SK-N-SH (cell line): Measurements from ENCODE around the gene HS1BP3. TPM values are rescaled to one million over a fixed set of nuclear protein-coding genes. Genes with fewer than 3 reads are reported as not detected.
A peak's percentile ranks its signal among the peaks of the same experiment; 100 is the strongest.

Experiments used
- CTCF ChIA-PET: fragments of 300-600, 350-600 bp; formaldehyde crosslinking; extraction: SDS; loops from one replicate; lab custom pipeline; 2021; lab: Yijun Ruan, JAX
- POLR2A ChIA-PET: fragments of 350-600 bp; sonication (Branson Sonifier 250); formaldehyde crosslinking; extraction: SDS; loops from one replicate; lab custom pipeline; 2020; ENCODE audit warnings: antibody characterized with exemption, inconsistent platforms; lab: Yijun Ruan, JAX
- DNase-seq: peaks from one replicate; pipeline ENCODE4 v3.0.0; 2012
- H2AFZ ChIP-seq: fragments of 200-600 bp; sonication (generic); 2 replicates; pipeline ENCODE4 v1.8.1; 2016; ENCODE audit warnings: antibody characterized with exemption, mild to moderate bottlenecking, low read depth
- H3F3A ChIP-seq: fragments of 200-600 bp; sonication (generic); replicated peaks from 2 replicates; pipeline ENCODE3; 2016; ENCODE audit warnings: antibody characterized with exemption, mild to moderate bottlenecking; ENCODE audit not compliant: insufficient read depth
- H3K27ac ChIP-seq, 2 experiments: fragments of 200-500 bp in 1 of 2; fragments of 200-600 bp in 1 of 2; sonication (Bioruptor generic) in 1 of 2; sonication (generic), shearing (Covaris generic) in 1 of 2; 2 replicates each; pipeline versions ENCODE4 v1.5.1 to v1.6.1; 2014 to 2016; ENCODE audit warnings: low read depth in 2 of 2, inconsistent platforms in 1 of 2, low read length in 1 of 2, mild to moderate bottlenecking in 1 of 2, mixed read lengths in 1 of 2
- H3K27me3 ChIP-seq: fragments of 200-600 bp; sonication (generic), shearing (Covaris generic); 2 replicates; pipeline ENCODE4 v1.6.1; 2016; ENCODE audit warnings: mixed run types; ENCODE audit not compliant: insufficient read depth
- H3K36me3 ChIP-seq, 2 experiments: fragments of 200-500 bp in 1 of 2; fragments of 200-600 bp in 1 of 2; sonication (Bioruptor generic) in 1 of 2; sonication (generic) in 1 of 2; replicated peaks in 1 of 2; 2 replicates each; pipeline versions ENCODE3 to v1.5.1; 2014 to 2016; ENCODE audit warnings: low read length in 1 of 2, mild to moderate bottlenecking in 1 of 2; ENCODE audit not compliant: insufficient read depth in 2 of 2, control insufficient read depth in 1 of 2
- H3K4me1 ChIP-seq, 2 experiments: fragments of 200-500 bp in 1 of 2; fragments of 200-600 bp in 1 of 2; sonication (Bioruptor generic) in 1 of 2; sonication (generic), shearing (Covaris generic) in 1 of 2; 2 replicates each; pipeline versions ENCODE4 v1.5.1 to v1.6.1; 2014 to 2016; ENCODE audit warnings: low read depth in 1 of 2, low read length in 1 of 2, mixed run types in 1 of 2; ENCODE audit not compliant: insufficient read depth in 2 of 2, control insufficient read depth in 1 of 2
- H3K4me2 ChIP-seq: fragments of 200-600 bp; sonication (generic), shearing (Covaris generic); 2 replicates; pipeline ENCODE4 v1.6.1; 2017; ENCODE audit warnings: mixed run types
- H3K4me3 ChIP-seq, 2 experiments: fragments of 200-500 bp in 1 of 2; fragments of 200-600 bp in 1 of 2; sonication (Bioruptor generic) in 1 of 2; sonication (generic), shearing (Covaris generic) in 1 of 2; 2 replicates each; pipeline versions ENCODE4 v1.5.1 to v1.8.1; 2014 to 2016; ENCODE audit warnings: low read depth in 2 of 2, inconsistent platforms in 1 of 2, low read length in 1 of 2, mild to moderate bottlenecking in 1 of 2, mixed read lengths in 1 of 2, moderate library complexity in 1 of 2
- H3K79me2 ChIP-seq: fragments of 200-600 bp; sonication (generic); 2 replicates; pipeline ENCODE4 v1.8.1; 2017; ENCODE audit warnings: mild to moderate bottlenecking; ENCODE audit not compliant: insufficient read depth
- H3K9ac ChIP-seq: fragments of 200-600 bp; sonication (generic); 2 replicates; pipeline ENCODE4 v1.6.1; 2017; ENCODE audit warnings: mixed run types
- H3K9me2 ChIP-seq: fragments of 200-600 bp; sonication (generic); 2 replicates; pipeline ENCODE4 v1.6.1; 2017; ENCODE audit warnings: mixed run types
- H3K9me3 ChIP-seq: fragments of 200-600 bp; sonication (generic); 2 replicates; pipeline ENCODE4 v1.6.1; 2017; ENCODE audit warnings: mixed run types, mild to moderate bottlenecking, moderate library complexity
- H4K20me1 ChIP-seq: fragments of 200-600 bp; sonication (generic); 2 replicates; pipeline ENCODE4 v1.6.1; 2017; ENCODE audit warnings: mild to moderate bottlenecking, mixed run types; ENCODE audit not compliant: insufficient read depth
- CHD2 ChIP-seq: fragments of 150-350 bp; IDR thresholded peaks from 2 replicates; pipeline ENCODE4 v1.6.1; 2018; ENCODE audit warnings: low read length; ENCODE audit not compliant: partially characterized antibody
- CTCF ChIP-seq: fragments of 200-600 bp; sonication (generic); IDR thresholded peaks from 2 replicates; pipeline ENCODE4 v1.6.1; 2017; ENCODE audit warnings: antibody characterized with exemption, mild to moderate bottlenecking, moderate library complexity
- ELF1 ChIP-seq: IDR thresholded peaks from 2 replicates; pipeline ENCODE4 v1.4.0; 2012
- EP300 ChIP-seq, 2 experiments: IDR thresholded peaks; 2 replicates each; pipeline versions ENCODE4 v1.4.0 to v1.6.1; 2012; ENCODE audit warnings: borderline replicate concordance in 1 of 2, low read depth in 1 of 2, low read length in 1 of 2
- EZH2phosphoT487 ChIP-seq: fragments of 200-600 bp; sonication (generic); IDR thresholded peaks from 2 replicates; pipeline ENCODE4 v1.6.1; 2017; ENCODE audit warnings: low read depth, mixed run types, mild to moderate bottlenecking, antibody characterized with exemption, moderate library complexity, borderline replicate concordance
- FOSL2 ChIP-seq: IDR thresholded peaks from 2 replicates; pipeline ENCODE4 v1.4.0; 2012; ENCODE audit warnings: low read depth, mild to moderate bottlenecking, moderate library complexity, borderline replicate concordance
- FOXJ3 ChIP-seq: sonication (generic); formaldehyde crosslinking; IDR thresholded peaks from 2 replicates; pipeline ENCODE4 v1.5.1; 2020; ENCODE audit warnings: mild to moderate bottlenecking, missing genetic modification reagents
- GATA2 ChIP-seq: sonication (generic); formaldehyde crosslinking; IDR thresholded peaks from 2 replicates; pipeline ENCODE4 v1.5.0; 2020; ENCODE audit warnings: mild to moderate bottlenecking, missing genetic modification reagents
- JUND ChIP-seq: IDR thresholded peaks from 2 replicates; pipeline ENCODE4 v1.4.0; 2012
- MXI1 ChIP-seq: IDR thresholded peaks from 2 replicates; pipeline ENCODE4 v1.6.1; 2012; ENCODE audit warnings: mild to moderate bottlenecking, low read depth, low read length, improper control_type of control experiment
- PBX3 ChIP-seq: IDR thresholded peaks from 2 replicates; pipeline ENCODE4; 2012
- RCOR1 ChIP-seq: fragments of 150-350 bp; IDR thresholded peaks from 2 replicates; pipeline ENCODE4 v1.6.1; 2017; ENCODE audit warnings: antibody characterized with exemption, low read length
- RFX5 ChIP-seq: IDR thresholded peaks from 2 replicates; pipeline ENCODE4 v1.6.1; 2012; ENCODE audit warnings: mild to moderate bottlenecking, improper control_type of control experiment, low read length
- RXRA ChIP-seq: IDR thresholded peaks from 2 replicates; pipeline ENCODE4 v1.4.0; 2012; ENCODE audit warnings: low read depth, mild to moderate bottlenecking, borderline replicate concordance
- TAF1 ChIP-seq: IDR thresholded peaks from 2 replicates; pipeline ENCODE4 v1.6.1; 2012; ENCODE audit warnings: low read depth, mild to moderate bottlenecking, low read length, moderate library complexity, borderline replicate concordance
- WGBS: methylation state at CpG from one replicate; pipeline ENCODE4 v1.1.6; 2017; ENCODE audit warnings: low lambda C conversion rate; 5-methylcytosine and 5-hydroxymethylcytosine counted together
- polyA plus RNA-seq, 3 experiments: library from polyadenylated mRNA; depleted of rRNA; stranded (reverse); fragments of >200 nt; gene quantifications; 2 replicates each; pipeline ENCODE4 v1.2.3, GENCODE V29; 2012
- TF ChIP-seq, protein P1 (sequence below): fragments of 150-350 bp; IDR thresholded peaks from 2 replicates; pipeline ENCODE4 v1.6.1; 2016; ENCODE audit warnings: mild to moderate bottlenecking, low read depth, low read length
- TF ChIP-seq, protein P2 (sequence below): IDR thresholded peaks from 2 replicates; pipeline ENCODE4 v1.4.0; 2012; ENCODE audit warnings: low read depth, borderline replicate concordance

Gene HS1BP3
- polyA plus RNA-seq, 1 of the 3 experiments (the other 2 are of a cell fraction): 20.1 TPM

DNA sequence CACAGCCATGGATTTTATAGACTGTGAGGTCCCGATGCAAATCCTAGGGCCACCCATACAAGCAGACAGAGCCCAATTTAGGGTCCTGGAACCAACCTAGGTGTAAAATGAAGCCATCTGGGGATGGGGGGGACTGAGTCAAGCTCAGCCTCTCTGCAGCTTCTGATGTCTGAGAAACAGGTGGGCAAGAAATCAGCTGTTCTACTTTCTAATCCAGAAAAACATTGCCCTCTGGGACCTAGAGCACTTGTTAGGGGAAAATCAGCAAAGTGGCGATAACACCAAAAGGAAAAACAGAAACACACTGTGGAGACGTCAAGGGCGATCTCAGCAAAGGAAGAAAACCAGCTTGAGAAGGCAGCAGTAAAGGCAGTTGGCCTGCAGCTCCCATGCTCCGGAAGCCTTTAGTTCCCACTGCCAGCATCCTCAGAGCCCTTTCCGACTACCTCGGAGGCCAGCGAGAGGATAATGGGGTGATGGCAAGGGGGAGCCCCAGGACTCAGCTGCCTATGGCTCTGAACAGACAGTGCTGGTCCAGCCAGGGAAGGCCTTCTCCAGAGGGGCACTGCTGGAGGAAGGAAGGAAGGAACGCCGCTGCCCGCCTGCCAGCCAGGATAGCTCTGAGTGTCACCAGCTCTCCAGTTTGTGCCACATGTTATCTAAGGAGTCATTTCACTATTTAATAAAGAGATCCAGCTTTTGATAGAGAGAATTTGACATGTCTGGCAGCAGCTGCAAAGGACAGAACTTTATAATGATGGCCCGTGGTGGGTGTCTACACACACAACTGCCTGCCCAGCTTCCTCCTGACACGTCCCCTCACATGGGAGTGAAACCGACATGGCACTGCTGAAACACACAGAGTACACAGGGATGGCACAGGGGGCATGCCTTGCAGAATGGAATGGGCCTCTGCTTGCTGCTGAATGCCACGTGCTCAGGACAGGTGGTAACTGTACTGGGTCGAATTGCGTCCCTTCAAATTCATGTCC, 37.7 kb downstream of the HS1BP3 start:
- no peaks in the 10 kb centered on the region for H3F3A ChIP-seq
- TF ChIP-seq CHD2 (peak; percentile 50), EP300 (IDR thresholded peaks at IDR 0.05; ENCODE audit: borderline replicate concordance in 1 of 2, low read depth in 1 of 2, low read length in 1 of 2) (peak in 1 of 2 experiments; percentile 69; a peak in 2 of 4 replicates), MXI1 (peak; percentile 83; the same call in 1 of the 2 replicates), GATA2 (CRISPR knock-in tag) (peak; percentile 87), CTCF (no peak), RCOR1 (peak; percentile 96), EZH2phosphoT487 (no peak)
- TF ChIP-seq, protein P1, sequence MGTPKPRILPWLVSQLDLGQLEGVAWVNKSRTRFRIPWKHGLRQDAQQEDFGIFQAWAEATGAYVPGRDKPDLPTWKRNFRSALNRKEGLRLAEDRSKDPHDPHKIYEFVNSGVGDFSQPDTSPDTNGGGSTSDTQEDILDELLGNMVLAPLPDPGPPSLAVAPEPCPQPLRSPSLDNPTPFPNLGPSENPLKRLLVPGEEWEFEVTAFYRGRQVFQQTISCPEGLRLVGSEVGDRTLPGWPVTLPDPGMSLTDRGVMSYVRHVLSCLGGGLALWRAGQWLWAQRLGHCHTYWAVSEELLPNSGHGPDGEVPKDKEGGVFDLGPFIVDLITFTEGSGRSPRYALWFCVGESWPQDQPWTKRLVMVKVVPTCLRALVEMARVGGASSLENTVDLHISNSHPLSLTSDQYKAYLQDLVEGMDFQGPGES: no peak
- DNase-seq: peak; percentile 74
- POLR2A ChIA-PET: interaction anchor here (0.5 to 2.7 kb wide), 4 partner anchors 87 to 568 kb away, joined by 3 to 20 read pairs (median 4); partner anchors contain the start of gene RHOB
- H3K4me1 ChIP-seq: peaks cover 15 to 39% of the 10 kb centered on the region in 2 experiments; a peak in 3 of 4 replicates
- H3K4me2 ChIP-seq: no peak overlapping the region
- H3K36me3 ChIP-seq: no peaks in the 10 kb centered on the region
- H3K9ac ChIP-seq: no peak overlapping the region
- H3K4me3 ChIP-seq: no peak overlapping the region
- CTCF ChIA-PET: interaction anchor here (0.6 to 9.1 kb wide), 17 partner anchors 8 to 234 kb away, joined by 3 to 72 read pairs (median 7); partner anchors contain the start of genes HS1BP3 and RHOB
- no peaks in the 10 kb centered on the region for H3K9me3 ChIP-seq
- H3K27ac ChIP-seq: no peak overlapping the region
- WGBS: 77% methylated on average over 15 of the region's 17 CpGs
- H3K79me2 ChIP-seq: no peaks in the 10 kb centered on the region
- H3K9me2 ChIP-seq: no peaks in the 10 kb centered on the region
- H3K27me3 ChIP-seq: no peaks in the 10 kb centered on the region
- H4K20me1 ChIP-seq: no peaks in the 10 kb centered on the region
- no peak overlapping the region for H2AFZ ChIP-seq

DNA sequence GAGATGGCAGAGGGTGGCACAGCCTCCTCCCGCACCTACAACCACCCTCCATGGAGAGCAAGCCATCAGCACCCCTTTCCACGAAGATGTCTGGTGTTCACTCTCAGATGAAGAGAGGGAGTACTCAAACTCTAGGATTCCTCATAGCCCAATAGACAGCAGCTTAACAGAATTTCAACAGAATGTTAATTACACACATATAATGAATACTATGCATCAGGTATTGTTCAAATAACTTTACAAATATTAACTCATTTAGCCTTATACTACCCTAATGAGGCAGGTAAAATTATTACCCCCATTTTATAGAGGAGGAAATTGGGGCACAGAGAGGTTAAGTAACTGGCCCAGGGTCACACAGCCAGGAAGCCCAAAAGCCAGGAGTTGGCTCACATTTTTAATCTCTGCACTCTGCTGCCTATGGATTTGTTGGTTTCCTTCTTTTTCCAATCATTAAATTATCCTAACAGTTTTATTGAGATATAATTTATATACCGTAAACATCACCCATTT, 39.0 kb downstream of the HS1BP3 start:
- H3K27me3 ChIP-seq: no peaks in the 10 kb centered on the region
- TF ChIP-seq ELF1: no peak
- no peak for TF ChIP-seq RXRA
- TF ChIP-seq, protein P1: no peak
- TF ChIP-seq RCOR1: no peak
- TF ChIP-seq RFX5: no peak
- no peak for TF ChIP-seq PBX3
- TF ChIP-seq GATA2 (CRISPR knock-in tag): no peak
- no peak for TF ChIP-seq TAF1
- no peak for TF ChIP-seq EZH2phosphoT487
- TF ChIP-seq, protein P2, sequence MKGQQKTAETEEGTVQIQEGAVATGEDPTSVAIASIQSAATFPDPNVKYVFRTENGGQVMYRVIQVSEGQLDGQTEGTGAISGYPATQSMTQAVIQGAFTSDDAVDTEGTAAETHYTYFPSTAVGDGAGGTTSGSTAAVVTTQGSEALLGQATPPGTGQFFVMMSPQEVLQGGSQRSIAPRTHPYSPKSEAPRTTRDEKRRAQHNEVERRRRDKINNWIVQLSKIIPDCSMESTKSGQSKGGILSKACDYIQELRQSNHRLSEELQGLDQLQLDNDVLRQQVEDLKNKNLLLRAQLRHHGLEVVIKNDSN: no peak
- no peak for TF ChIP-seq FOXJ3 (CRISPR knock-in tag)
- no peak for TF ChIP-seq JUND
- no peak for TF ChIP-seq FOSL2
- no peak for TF ChIP-seq MXI1
- H4K20me1 ChIP-seq: no peaks in the 10 kb centered on the region
- no peak overlapping the region for H3K4me2 ChIP-seq
- no peaks in the 10 kb centered on the region for H3K79me2 ChIP-seq
- H2AFZ ChIP-seq: no peak overlapping the region
- H3K36me3 ChIP-seq: peaks cover 0 to 4% of the 10 kb centered on the region in 2 experiments
- no peaks in the 10 kb centered on the region for H3F3A ChIP-seq
- CTCF ChIA-PET: interaction anchor here (0.7 to 9.1 kb wide), 7 partner anchors 11 to 233 kb away, joined by 3 to 72 read pairs (median 11); no protein-coding TSS in a partner anchor
- no peaks in the 10 kb centered on the region for H3K9me2 ChIP-seq
- POLR2A ChIA-PET: interaction anchor here (2.7 kb wide), 1 partner anchor 165 kb away, joined by 20 read pairs; the partner anchor contains the start of gene RHOB
- no peak overlapping the region for H3K4me3 ChIP-seq
- WGBS: 83% methylated on average over 3 of the region's 3 CpGs
- no peak overlapping the region for H3K9ac ChIP-seq
- no peaks in the 10 kb centered on the region for H3K9me3 ChIP-seq
- H3K27ac ChIP-seq: no peak overlapping the region
- DNase-seq: no peak
- H3K4me1 ChIP-seq: peaks cover 5 to 26% of the 10 kb centered on the region in 2 experiments; a peak in 1 of 4 replicates
